Measurements from ENCODE around the gene TYRO3.

DNA sequence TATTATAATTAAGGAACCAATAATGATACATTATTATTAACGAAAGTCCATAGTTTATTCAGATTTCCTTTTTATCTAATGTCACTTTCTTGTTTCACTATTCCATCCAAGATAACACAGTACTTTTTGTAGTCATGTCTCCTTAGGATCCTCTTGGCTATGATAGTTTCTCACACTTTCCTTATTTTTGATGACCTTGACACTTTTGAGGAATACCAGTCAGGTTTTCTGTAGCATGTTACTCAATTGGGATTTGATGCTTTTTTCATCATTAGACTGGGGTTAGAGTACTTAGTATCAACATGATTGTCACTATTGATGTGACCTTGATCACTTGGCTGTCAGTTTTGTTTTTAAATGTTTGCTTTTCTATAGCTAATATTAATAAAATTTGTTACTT lies 68.2 kb downstream of the TYRO3 start:
- TF ChIP-seq POLR2A (IDR thresholded peaks at IDR 0.05; ENCODE audit: low read length) (no peak), GATA1 (IDR thresholded peaks at IDR 0.05; ENCODE audit: low read depth, low read length) (no peak)

Data from erythroblast (primary cell).